ENCODE results near the gene TCF25. TPM values are rescaled to one million over a fixed set of nuclear protein-coding genes. Genes with fewer than 3 reads are reported as not detected.

Gene TCF25
- total RNA-seq, 1 donor from 2014 or later = 162 TPM

- Histone ChIP-seq H3K36me3 (no peaks in the 10 kb centered on the region), H3K4me3 (peak overlapping the region; percentile 33), H3K4me1 (peaks cover 8% of the 10 kb centered on the region), H3K9me3 (no peaks in the 10 kb centered on the region), H3K27me3 (no peaks in the 10 kb centered on the region), H3K27ac (peak overlapping the region; percentile 68)
- intact Hi-C loops (cut with DNase I) = no loop called here
- TF ChIP-seq CTCF (IDR thresholded peaks at IDR 0.05) = no peak
- DNase-seq (no peak), ATAC-seq (peak; percentile 6)
Observed at GRCh38 chr16:89837014-89837546, 36.3 kb upstream of the TCF25 start.

GRCh38 chr16:89841275-89841674 is 32.1 kb upstream of the TCF25 start:
- H3K4me3 ChIP-seq = no peak overlapping the region
- peaks cover 8% of the 10 kb centered on the region for H3K4me1 ChIP-seq
- TF ChIP-seq CTCF (IDR thresholded peaks at IDR 0.05) = no peak
- no peaks in the 10 kb centered on the region for H3K36me3 ChIP-seq
- intact Hi-C loops (cut with DNase I) = no loop called here
- no peaks in the 10 kb centered on the region for H3K9me3 ChIP-seq
- no peaks in the 10 kb centered on the region for H3K27me3 ChIP-seq
- DNase-seq (no peak), ATAC-seq (no peak)
- H3K27ac ChIP-seq = no peak overlapping the region

GRCh38 chr16:89842471-89843408 is 30.7 kb upstream of the TCF25 start:
- DNase-seq (no peak), ATAC-seq (no peak)
- no peak overlapping the region for H3K4me3 ChIP-seq
- no peaks in the 10 kb centered on the region for H3K36me3 ChIP-seq
- no peak overlapping the region for H3K27ac ChIP-seq
- TF ChIP-seq CTCF (IDR thresholded peaks at IDR 0.05) = no peak
- H3K9me3 ChIP-seq = no peaks in the 10 kb centered on the region
- intact Hi-C loops (cut with DNase I) = no loop called here
- peaks cover 3% of the 10 kb centered on the region for H3K4me1 ChIP-seq
- H3K27me3 ChIP-seq = no peaks in the 10 kb centered on the region

- TF ChIP-seq CTCF (IDR thresholded peaks at IDR 0.05) = no peak
- no peak for ATAC-seq
- no peaks in the 10 kb centered on the region for H3K9me3 ChIP-seq
- H3K27me3 ChIP-seq = no peaks in the 10 kb centered on the region
- no peak overlapping the region for H3K27ac ChIP-seq
- DNase-seq = no peak
- intact Hi-C loops (cut with DNase I) = no loop called here
- H3K4me3 ChIP-seq = no peak overlapping the region
- H3K4me1 ChIP-seq = no peaks in the 10 kb centered on the region
- no peaks in the 10 kb centered on the region for H3K36me3 ChIP-seq
Observed at GRCh38 chr16:89843409-89844350, 29.7 kb upstream of the TCF25 start.

- no peak for ATAC-seq
- no peak for DNase-seq
- H3K27me3 ChIP-seq = no peaks in the 10 kb centered on the region
- no peaks in the 10 kb centered on the region for H3K36me3 ChIP-seq
- H3K27ac ChIP-seq = no peak overlapping the region
- intact Hi-C loops (cut with DNase I) = no loop called here
- no peak overlapping the region for H3K4me3 ChIP-seq
- H3K4me1 ChIP-seq = no peaks in the 10 kb centered on the region
- no peaks in the 10 kb centered on the region for H3K9me3 ChIP-seq
- no peak for TF ChIP-seq CTCF (IDR thresholded peaks at IDR 0.05)
Observed at GRCh38 chr16:89844739-89845339, 28.6 kb upstream of the TCF25 start.
